Naive B cell (primary cell): Measurements from ENCODE around the gene LIPC. TPM values are rescaled to one million over a fixed set of nuclear protein-coding genes. Genes with fewer than 3 reads are reported as not detected.
A peak's percentile ranks its signal among the peaks of the same experiment; 100 is the strongest.
"Not testable (repeated sequence)": the region's sequence is repeated elsewhere in the genome, so short reads cannot be mapped to it uniquely, and the experiment has no call there.

ENCODE experiments used
- ATAC-seq, 2 donors: fragments of 150-1000 bp; cut with Tn5 transposase; 2 replicates each; pipeline ENCODE4 v1.10.0; 2021; ENCODE audit warnings: low read depth in 2 of 2, mild to moderate bottlenecking in 2 of 2, moderate library complexity in 2 of 2
- DNase-seq: peaks from one replicate; pipeline ENCODE4 v3.0.0; 2022
- H3K27ac Mint-ChIP-seq, 6 donors: one replicate each; pipeline ENCODE4 v1.8.0; 2020 to 2022; ENCODE audit warnings: mild to moderate bottlenecking in 6 of 6, mixed read lengths in 6 of 6, moderate library complexity in 5 of 6, inconsistent platforms in 2 of 6
- H3K27me3 Mint-ChIP-seq, 3 donors: one replicate each; pipeline ENCODE4 v1.8.0; 2021 to 2022; ENCODE audit warnings: mixed read lengths in 3 of 3, mild to moderate bottlenecking in 1 of 3
- H3K36me3 Mint-ChIP-seq, 2 donors: one replicate each; pipeline ENCODE4 v1.8.0; 2020 to 2022; ENCODE audit warnings: mixed read lengths in 2 of 2, inconsistent platforms in 1 of 2, mild to moderate bottlenecking in 1 of 2
- H3K4me1 Mint-ChIP-seq, 3 donors: one replicate each; pipeline ENCODE4 v1.8.0; 2020 to 2022; ENCODE audit warnings: mixed read lengths in 3 of 3, inconsistent platforms in 1 of 3, mild to moderate bottlenecking in 1 of 3, moderate library complexity in 1 of 3
- H3K4me3 Mint-ChIP-seq, 8 donors: one replicate each; pipeline ENCODE4 v1.8.0; 2020 to 2022; ENCODE audit warnings: mild to moderate bottlenecking in 8 of 8, mixed read lengths in 8 of 8, moderate library complexity in 8 of 8, inconsistent platforms in 2 of 8
- H3K9me3 Mint-ChIP-seq, 7 donors: one replicate each; pipeline ENCODE4 v1.8.0; 2020 to 2022; ENCODE audit warnings: mixed read lengths in 7 of 7, mild to moderate bottlenecking in 5 of 7, inconsistent platforms in 2 of 7, moderate library complexity in 1 of 7
- polyA plus RNA-seq, 6 donors: library from polyadenylated mRNA; unstranded; fragments of 300-500 nt; fragmentation: Illumina TruSeq; gene quantifications; one replicate each; pipeline ENCODE4 v1.2.3, GENCODE V29; 2021; ENCODE audit warnings: low read depth in 6 of 6

Gene LIPC
- polyA plus RNA-seq, 6 donors from 2014 or later, result 0.33 TPM; not detected in 5

DNA sequence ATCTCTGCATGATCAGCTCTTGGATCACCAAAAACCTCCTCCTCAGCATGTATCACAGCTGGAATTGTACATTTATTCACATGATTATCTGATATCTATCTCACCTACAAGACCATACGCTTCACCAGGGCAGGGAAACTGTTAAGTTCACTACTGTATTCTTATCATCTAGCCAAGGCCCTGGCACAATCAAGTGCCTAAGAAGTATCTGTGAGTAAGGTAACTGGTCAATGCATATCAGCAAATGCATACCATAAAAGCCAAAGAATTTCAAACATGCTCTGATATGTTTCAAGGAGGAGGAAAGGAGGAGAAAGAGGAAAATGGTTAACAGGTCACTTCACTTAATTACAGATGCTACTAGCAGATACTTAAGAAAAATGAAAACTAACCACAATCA is 158.4 kb downstream of the LIPC start:
- Mint-ChIP-seq H3K36me3 (no peaks in the 10 kb centered on the region), H3K27ac (peak overlapping the region in 2 of 6 donors; percentile 1 to 72)

DNA sequence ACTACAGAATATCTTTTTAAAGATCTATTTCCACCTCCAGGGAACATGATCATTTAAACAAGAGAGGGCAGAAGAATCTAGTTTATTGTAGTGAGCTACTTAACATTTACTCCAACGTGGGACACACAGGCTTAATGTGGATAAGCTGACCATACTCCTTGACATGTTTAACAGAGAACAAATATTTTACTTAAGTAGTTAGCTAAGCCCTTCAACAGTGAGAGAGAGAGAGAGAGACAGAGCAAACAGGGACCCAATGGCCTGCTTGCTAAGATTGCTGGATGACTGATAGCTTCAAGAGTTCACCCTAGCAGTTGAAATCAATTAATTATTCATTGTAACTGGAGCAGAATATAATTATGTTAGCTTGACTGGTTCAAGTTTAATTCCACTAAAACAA is 159.1 kb downstream of the LIPC start:
- no peak for ATAC-seq
- H3K4me3 Mint-ChIP-seq, result no peak overlapping the region
- no peak for DNase-seq
- peaks cover 3 to 5% (median 4%) of the 10 kb centered on the region in 3 donors for H3K4me1 Mint-ChIP-seq
- H3K9me3 Mint-ChIP-seq, result no peaks in the 10 kb centered on the region
- H3K36me3 Mint-ChIP-seq, result peaks cover 0 to 6% of the 10 kb centered on the region in 2 donors
- H3K27me3 Mint-ChIP-seq, result no peaks in the 10 kb centered on the region
- peak overlapping the region in 2 of 6 donors; percentile 2 to 23 for H3K27ac Mint-ChIP-seq

More for the DNA sequence above, 158.4 kb downstream of the LIPC start:
- DNase-seq (no peak), ATAC-seq (no peak)
- no peaks in the 10 kb centered on the region for H3K27me3 Mint-ChIP-seq
- H3K9me3 Mint-ChIP-seq, result no peaks in the 10 kb centered on the region
- no peak overlapping the region for H3K4me3 Mint-ChIP-seq
- H3K4me1 Mint-ChIP-seq, result peaks cover 9 to 11% (median 10%) of the 10 kb centered on the region in 3 donors

DNA sequence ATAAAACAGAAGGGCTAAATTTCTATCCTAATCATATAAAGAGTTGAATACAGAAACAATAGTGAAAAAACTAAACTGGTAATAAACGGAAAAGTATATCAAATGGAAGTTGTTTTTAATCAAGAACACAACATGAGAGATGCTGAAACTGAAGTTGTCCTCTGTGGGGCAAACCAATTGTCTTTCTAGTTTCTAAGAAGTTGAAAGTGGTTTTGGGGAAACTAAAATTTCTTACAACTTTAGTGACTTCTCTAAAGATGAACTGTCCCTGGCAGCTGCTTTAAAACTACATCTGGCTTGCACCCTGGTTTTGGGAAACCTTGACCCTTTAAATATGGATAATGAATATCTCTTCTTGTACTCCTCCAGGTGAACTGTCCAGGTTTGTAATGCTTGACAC is 162.1 kb downstream of the LIPC start:
- DNase-seq, result no peak

DNA sequence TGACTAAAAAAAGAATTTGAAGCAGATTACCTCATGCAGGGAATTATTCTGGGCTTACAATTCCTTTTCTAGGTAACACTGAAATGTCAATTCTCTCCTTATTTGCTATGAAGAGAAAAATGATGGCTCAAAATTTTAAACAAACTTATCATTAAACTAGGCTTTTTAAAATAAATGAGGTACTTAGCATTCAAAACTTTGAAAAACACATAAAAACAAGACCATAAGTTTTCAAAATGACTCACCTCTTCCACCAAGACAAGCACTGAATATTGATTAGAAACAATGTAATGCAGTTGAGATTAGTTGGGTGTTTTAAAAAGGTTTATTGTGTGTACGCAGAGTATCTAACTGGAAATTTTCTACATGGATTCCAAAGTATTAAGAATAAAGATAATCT is 163.1 kb downstream of the LIPC start:
- no peaks in the 10 kb centered on the region for H3K9me3 Mint-ChIP-seq
- no peaks in the 10 kb centered on the region for H3K27me3 Mint-ChIP-seq
- no peak overlapping the region for H3K4me3 Mint-ChIP-seq
- H3K36me3 Mint-ChIP-seq, result peaks cover 9 to 16% of the 10 kb centered on the region in 2 donors
- H3K4me1 Mint-ChIP-seq, result peaks cover 0 to 4% (median 0%) of the 10 kb centered on the region in 3 donors
- no peak for DNase-seq
- ATAC-seq, result no peak
- no peak overlapping the region for H3K27ac Mint-ChIP-seq

More for the DNA sequence above, 162.1 kb downstream of the LIPC start:
- H3K9me3 Mint-ChIP-seq, result no peaks in the 10 kb centered on the region
- peak overlapping the region in 2 of 6 donors; percentile 45 to 79 for H3K27ac Mint-ChIP-seq
- peaks cover 0 to 4% (median 0%) of the 10 kb centered on the region in 3 donors for H3K4me1 Mint-ChIP-seq
- no peaks in the 10 kb centered on the region for H3K27me3 Mint-ChIP-seq
- ATAC-seq, result no peak
- H3K4me3 Mint-ChIP-seq, result no peak overlapping the region
- peaks cover 3 to 11% of the 10 kb centered on the region in 2 donors for H3K36me3 Mint-ChIP-seq

DNA sequence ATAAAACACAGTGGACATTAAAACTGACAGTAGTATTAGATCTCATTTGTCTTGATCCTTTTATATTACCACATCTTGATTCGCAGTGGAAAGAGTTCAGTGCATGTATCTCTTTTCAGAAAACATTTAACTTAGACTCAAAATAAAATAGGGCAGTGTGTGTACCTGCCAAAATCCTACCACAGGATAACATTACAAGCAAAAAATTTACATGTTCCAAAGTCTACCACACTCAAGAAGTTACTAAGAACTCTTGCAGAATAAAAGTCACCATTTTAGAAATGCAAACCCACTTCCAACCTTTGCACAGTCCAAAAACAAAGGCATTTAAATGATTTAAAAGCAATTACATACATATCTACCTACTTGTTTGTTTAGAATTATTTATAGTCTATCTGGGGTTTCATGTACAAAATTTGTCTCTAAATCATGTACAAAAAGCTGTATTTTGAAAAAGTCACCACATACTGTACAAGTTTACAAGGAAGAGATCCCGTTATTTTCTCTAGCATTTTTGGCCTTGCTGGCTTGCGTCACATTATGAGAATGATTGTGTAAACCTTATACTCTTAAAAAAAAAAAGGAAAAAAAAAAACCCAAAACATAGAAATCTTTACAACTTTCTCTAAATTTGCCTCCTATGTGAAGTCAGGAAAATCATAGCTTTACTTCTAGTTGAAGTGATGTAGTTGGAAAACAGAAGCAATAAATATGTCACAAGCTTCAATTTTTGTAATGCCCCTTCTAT is 163.9 kb downstream of the LIPC start:
- Mint-ChIP-seq H3K4me3 (no peak overlapping the region), H3K36me3 (peaks cover 9 to 16% of the 10 kb centered on the region in 2 donors), H3K4me1 (peaks cover 0 to 4% (median 0%) of the 10 kb centered on the region in 3 donors), H3K9me3 (no peaks in the 10 kb centered on the region), H3K27me3 (no peaks in the 10 kb centered on the region), H3K27ac (no peak overlapping the region)
- ATAC-seq (no peak), DNase-seq (no peak)

DNA sequence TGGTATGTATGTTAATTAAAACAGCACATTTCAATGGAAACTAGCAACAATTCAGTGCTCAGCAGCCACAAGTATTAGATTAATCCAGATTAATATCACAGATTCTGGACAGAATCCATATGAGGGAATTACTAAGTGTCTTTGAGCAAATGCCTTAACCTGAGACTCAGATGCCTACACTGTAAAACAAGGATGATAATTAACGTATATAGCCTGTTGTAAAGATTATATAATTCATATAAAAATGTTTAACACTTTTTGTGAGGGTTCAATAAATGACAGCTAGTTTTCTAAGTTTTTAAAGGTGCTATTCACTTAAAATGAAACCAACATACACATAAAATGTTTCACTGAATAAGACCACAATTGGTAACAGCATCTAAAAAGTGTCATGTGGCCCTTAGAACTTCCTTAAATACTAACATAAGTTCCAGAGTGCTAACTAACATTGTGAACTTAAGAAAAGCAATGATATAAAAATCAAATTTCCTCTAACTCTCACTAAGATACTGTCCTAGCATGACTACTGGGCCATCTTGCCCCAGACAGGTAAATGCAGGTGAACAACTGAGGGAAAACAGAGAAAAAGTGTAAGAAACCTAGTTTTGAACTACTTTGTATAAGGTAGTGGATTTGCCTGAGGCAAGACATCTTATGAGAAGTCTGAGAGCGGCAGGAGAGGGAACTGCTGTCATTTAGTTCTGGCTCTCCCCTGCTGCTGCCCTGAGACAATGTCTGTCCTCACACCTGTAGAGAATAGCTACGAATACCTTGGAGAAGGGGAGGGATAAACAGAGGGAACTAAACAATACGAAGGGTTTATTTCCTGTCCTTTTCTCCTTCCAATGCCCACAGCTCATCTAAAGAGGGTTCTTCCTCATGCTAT is 166.4 kb downstream of the LIPC start:
- H3K27ac Mint-ChIP-seq, result peak overlapping the region in 3 of 6 donors; percentile 32 to 89 (median 74)
- H3K4me1 Mint-ChIP-seq, result peaks cover 0 to 4% (median 0%) of the 10 kb centered on the region in 3 donors
- ATAC-seq (no peak), DNase-seq (no peak)
- no peak overlapping the region for H3K4me3 Mint-ChIP-seq
- H3K27me3 Mint-ChIP-seq, result no peaks in the 10 kb centered on the region
- H3K9me3 Mint-ChIP-seq, result no peaks in the 10 kb centered on the region
- H3K36me3 Mint-ChIP-seq, result peaks cover 18 to 21% of the 10 kb centered on the region in 2 donors

DNA sequence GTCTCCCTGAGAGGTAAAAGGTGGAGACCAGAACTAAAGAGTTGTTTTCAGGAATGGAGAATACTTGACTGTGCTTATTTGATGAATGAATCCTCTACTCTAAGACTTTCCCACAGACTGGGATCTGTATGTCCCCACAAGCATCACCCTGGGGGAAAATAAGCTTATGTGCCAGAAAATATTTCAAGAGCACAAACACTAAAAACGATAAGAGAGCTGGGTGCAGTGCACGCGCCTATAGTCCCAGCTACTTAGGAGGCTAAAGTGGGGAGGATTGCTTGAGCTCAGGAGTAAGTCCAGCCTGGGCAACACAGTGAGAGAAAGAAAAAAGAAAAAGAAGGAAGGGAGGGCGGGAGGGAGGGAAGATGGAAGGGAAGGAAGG is 167.0 kb downstream of the LIPC start:
- H3K27me3 Mint-ChIP-seq, result no peaks in the 10 kb centered on the region
- no peaks in the 10 kb centered on the region for H3K9me3 Mint-ChIP-seq
- ATAC-seq, result no peak
- H3K4me1 Mint-ChIP-seq, result peaks cover 0 to 4% (median 3%) of the 10 kb centered on the region in 3 donors
- H3K4me3 Mint-ChIP-seq, result no peak overlapping the region
- no peak for DNase-seq
- H3K36me3 Mint-ChIP-seq, result peaks cover 21 to 25% of the 10 kb centered on the region in 2 donors
- H3K27ac Mint-ChIP-seq, result peak overlapping the region in 3 of 6 donors; percentile 32 to 89 (median 74)

DNA sequence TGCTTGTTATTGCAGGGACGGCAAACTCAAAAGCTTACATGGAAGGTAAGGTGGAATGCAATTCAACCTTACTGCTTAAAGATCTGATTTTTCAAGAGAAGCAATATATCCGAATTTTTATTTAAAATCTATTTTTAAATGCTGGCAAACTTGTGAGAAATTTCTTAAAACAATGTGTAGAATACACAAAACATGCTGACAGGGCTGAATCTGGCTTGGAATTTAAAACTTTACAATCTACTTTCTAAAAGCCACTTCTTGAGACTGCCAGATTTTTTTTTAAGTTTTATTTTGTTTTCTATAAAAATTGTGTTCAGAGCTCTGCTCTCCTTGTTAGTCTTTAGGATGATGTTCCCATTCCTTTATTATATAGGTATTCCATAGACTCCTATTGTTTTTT is 171.0 kb downstream of the LIPC start:
- H3K4me3 Mint-ChIP-seq, result no peak overlapping the region
- peaks cover 18 to 36% of the 10 kb centered on the region in 2 donors for H3K36me3 Mint-ChIP-seq
- ATAC-seq, result no peak
- H3K4me1 Mint-ChIP-seq, result peaks cover 0 to 4% (median 3%) of the 10 kb centered on the region in 3 donors
- H3K9me3 Mint-ChIP-seq, result no peaks in the 10 kb centered on the region
- H3K27ac Mint-ChIP-seq, result no peak overlapping the region
- no peak for DNase-seq
- no peaks in the 10 kb centered on the region for H3K27me3 Mint-ChIP-seq

DNA sequence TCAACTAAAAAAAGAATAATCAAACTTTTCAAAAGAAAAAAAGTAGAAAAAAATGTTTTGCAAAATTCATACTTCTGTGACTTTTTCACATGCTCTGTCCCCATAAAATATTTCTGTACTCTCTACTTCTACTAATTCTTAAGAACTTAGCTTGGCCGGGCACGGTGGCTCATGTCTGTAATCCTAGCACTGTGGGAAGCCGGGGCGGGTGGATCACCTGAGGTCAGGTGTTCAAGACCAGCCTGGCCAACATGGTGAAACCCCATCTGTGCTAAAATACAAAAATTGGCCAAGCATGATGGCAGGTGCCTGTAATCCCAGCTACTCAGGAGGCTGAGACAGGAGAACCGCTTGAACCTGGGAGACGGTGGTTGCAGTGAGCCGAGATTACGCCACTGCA is 172.1 kb downstream of the LIPC start:
- ATAC-seq, H3K9me3 Mint-ChIP-seq, DNase-seq, H3K4me1 Mint-ChIP-seq, H3K27me3 Mint-ChIP-seq, H3K4me3 Mint-ChIP-seq: not testable (repeated sequence)
- peaks cover 28 to 32% of the 10 kb centered on the region in 2 donors for H3K36me3 Mint-ChIP-seq
- H3K27ac Mint-ChIP-seq, result peak overlapping the region in 1 of 6 donors; percentile 41

DNA sequence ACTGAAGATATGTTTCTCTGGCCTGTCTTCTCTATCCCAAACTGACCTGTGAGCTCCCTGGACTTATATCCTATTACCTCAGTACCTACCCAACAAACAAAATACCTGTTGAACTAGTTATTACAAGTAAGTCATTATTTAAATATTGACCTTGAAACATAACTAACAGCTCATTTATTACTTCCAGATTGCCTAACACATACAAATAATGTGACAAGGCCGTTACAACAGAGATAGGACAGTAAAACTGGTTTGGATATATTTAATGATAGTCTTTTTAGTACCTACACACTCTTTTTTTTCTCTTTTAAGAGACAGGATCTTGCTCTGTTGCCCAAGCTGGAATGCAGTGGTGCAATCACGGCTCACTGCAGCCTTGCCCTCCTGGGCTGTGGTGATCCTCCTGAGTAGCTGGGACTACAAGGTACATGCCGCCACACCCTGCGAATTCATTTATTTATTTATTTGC is 172.7 kb downstream of the LIPC start:
- Mint-ChIP-seq H3K4me3 (no peak overlapping the region), H3K27me3 (no peaks in the 10 kb centered on the region), H3K36me3 (peaks cover 26 to 28% of the 10 kb centered on the region in 2 donors), H3K4me1 (peaks cover 0 to 8% (median 0%) of the 10 kb centered on the region in 3 donors), H3K27ac (no peak overlapping the region), H3K9me3 (no peaks in the 10 kb centered on the region)
- DNase-seq, result no peak
- ATAC-seq, result no peak

DNA sequence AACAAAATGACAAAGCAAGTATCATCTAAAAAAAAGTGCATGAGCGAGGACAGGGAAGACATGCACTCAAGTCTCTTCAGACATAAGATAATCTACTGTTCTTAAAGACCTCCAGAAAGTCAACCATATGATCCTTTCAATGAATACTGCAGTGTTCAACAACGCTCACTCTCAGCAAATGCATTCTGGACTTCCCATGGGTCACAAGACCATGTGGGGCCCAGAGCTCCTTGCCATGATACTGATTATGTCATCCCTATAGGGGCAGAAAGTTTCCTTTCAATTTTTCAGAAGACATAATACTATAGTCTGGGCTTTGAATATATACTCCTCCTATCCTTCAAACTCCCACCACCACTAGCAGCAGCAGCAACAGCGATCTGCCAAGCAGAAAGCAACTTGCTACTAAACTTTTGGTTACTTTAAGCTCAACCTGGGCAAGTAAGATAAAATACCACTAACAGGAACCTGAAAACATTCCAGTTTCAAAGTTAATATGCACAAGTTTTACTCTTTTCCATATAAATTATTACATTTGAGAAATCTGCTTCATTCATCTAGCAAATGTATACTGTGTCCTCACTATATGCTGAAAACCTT is 174.2 kb downstream of the LIPC start:
- Mint-ChIP-seq H3K4me1 (peaks cover 0 to 8% (median 0%) of the 10 kb centered on the region in 3 donors), H3K27ac (no peak overlapping the region), H3K36me3 (peaks cover 27 to 31% of the 10 kb centered on the region in 2 donors), H3K27me3 (no peaks in the 10 kb centered on the region), H3K9me3 (no peaks in the 10 kb centered on the region), H3K4me3 (no peak overlapping the region)
- ATAC-seq, result no peak
- DNase-seq, result no peak

DNA sequence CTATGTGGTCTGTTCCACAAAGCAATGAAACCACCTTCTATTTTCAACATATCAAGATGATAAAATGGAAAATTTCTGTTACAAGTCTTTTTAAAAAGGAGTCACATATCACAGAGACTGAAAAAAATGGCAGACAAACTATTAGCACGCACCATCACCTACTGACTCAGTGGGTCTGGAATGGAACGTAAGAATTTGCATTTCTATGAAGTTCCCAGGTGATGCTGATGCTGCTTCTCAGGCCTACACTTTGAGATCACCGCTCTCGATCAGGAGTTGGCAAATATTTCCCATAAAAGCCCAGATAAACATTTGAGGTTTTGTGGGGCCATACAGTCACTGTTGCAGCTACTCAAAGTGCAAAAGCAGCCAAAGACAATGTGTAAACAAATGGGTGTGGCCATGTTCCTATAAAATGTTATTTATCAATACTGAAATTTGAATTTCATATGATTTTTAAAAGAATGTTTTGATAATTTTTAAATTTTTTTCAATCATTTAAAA is 174.8 kb downstream of the LIPC start:
- DNase-seq (no peak), ATAC-seq (no peak)
- no peaks in the 10 kb centered on the region for H3K9me3 Mint-ChIP-seq
- H3K27ac Mint-ChIP-seq, result no peak overlapping the region
- no peaks in the 10 kb centered on the region for H3K27me3 Mint-ChIP-seq
- peaks cover 0 to 8% (median 0%) of the 10 kb centered on the region in 3 donors for H3K4me1 Mint-ChIP-seq
- H3K4me3 Mint-ChIP-seq, result no peak overlapping the region
- H3K36me3 Mint-ChIP-seq, result peaks cover 24 to 34% of the 10 kb centered on the region in 2 donors

DNA sequence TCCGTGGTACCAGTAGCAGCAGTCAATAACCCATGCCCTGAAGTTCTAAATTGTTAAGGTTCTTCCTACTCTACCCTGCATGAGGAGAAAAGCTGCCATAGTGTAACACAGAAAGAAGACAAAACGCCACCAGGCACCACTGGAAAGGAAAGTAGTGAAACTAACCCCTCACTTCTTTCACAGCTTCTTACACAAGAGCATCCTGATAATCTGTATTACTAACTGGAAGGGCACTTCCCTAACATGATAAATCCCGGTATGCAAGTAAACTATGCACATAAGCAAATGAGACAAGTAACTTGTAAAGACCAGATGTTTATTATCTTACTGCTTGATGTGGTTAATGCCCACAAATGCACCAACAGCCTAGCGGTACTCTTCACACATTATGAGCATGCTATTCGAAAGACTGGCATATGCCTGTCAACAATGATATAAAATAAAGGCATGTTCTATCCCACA is 176.4 kb downstream of the LIPC start:
- Mint-ChIP-seq H3K36me3 (peaks cover 24 to 28% of the 10 kb centered on the region in 2 donors), H3K9me3 (peaks cover 0 to 2% (median 0%) of the 10 kb centered on the region in 7 donors), H3K27ac (peak overlapping the region in 2 of 6 donors; percentile 3 to 66), H3K4me3 (no peak overlapping the region), H3K27me3 (no peaks in the 10 kb centered on the region), H3K4me1 (peaks cover 0 to 8% (median 0%) of the 10 kb centered on the region in 3 donors)
- no peak for DNase-seq
- ATAC-seq, result no peak
